ENCODE data around the gene COLGALT1.

- TF ChIP-seq ZNF274 (IDR thresholded peaks at IDR 0.05; ENCODE audit: low read depth, low read length), result no peak
- no peak for TF ChIP-seq YY1 (IDR thresholded peaks at IDR 0.05; ENCODE audit: insufficient read depth, insufficient read length)
- no peak for TF ChIP-seq SUZ12 (IDR thresholded peaks at IDR 0.05; ENCODE audit: extremely low read depth, insufficient read depth, insufficient read length)
These were observed 9.3 kb downstream of the COLGALT1 start for GRCh38 chr19:17564781-17565180.

Data from NT2/D1 (cell line).